Neuronal stem cell (in vitro differentiated cells): ENCODE results near the gene PAPPA.

Experiments
- DNase-seq: peaks from one replicate; pipeline ENCODE4 v3.0.0-alpha.2; 2013; ENCODE audit warnings: low spot score
- H2AFZ ChIP-seq: one replicate; pipeline ENCODE4 v1.6.1; 2013; ENCODE audit warnings: mild to moderate bottlenecking, low read length, inconsistent platforms
- H2AK5ac ChIP-seq: 2 replicates; pipeline ENCODE4 v1.6.1; 2013; ENCODE audit warnings: low read depth, mild to moderate bottlenecking, inconsistent platforms, low read length, moderate library complexity, mixed read lengths
- H2BK120ac ChIP-seq: 2 replicates; pipeline ENCODE4 v1.6.1; 2013; ENCODE audit warnings: low read depth, mild to moderate bottlenecking, inconsistent platforms, low read length, moderate library complexity, mixed read lengths
- H2BK12ac ChIP-seq: one replicate; pipeline ENCODE4 v1.6.1; 2013; ENCODE audit warnings: low read length, inconsistent platforms
- H2BK15ac ChIP-seq: 2 replicates; pipeline ENCODE4 v1.6.1; 2013; ENCODE audit warnings: mild to moderate bottlenecking, low read length, inconsistent platforms, mixed read lengths
- H2BK5ac ChIP-seq: one replicate; pipeline ENCODE4 v1.6.1; 2013; ENCODE audit warnings: inconsistent platforms, mild to moderate bottlenecking, low read length, moderate library complexity
- H3K14ac ChIP-seq: one replicate; pipeline ENCODE4 v1.6.1; 2013; ENCODE audit warnings: low read length, inconsistent platforms
- H3K18ac ChIP-seq: 2 replicates; pipeline ENCODE4 v1.6.1; 2013; ENCODE audit warnings: low read length, inconsistent platforms
- H3K23ac ChIP-seq: 2 replicates; pipeline ENCODE4 v1.6.1; 2013; ENCODE audit warnings: low read depth, mild to moderate bottlenecking, mixed read lengths, low read length, inconsistent platforms; ENCODE audit not compliant: poor library complexity
- H3K27ac ChIP-seq: replicated peaks from 3 replicates; pipeline ENCODE4 v1.5.1; 2013; ENCODE audit warnings: low read length, inconsistent platforms
- H3K27me3 ChIP-seq, 3 experiments: 2 replicates each; pipeline ENCODE4 v1.6.1; 2013; ENCODE audit warnings: low read length in 3 of 3, mild to moderate bottlenecking in 2 of 3, inconsistent platforms in 1 of 3, low read depth in 1 of 3, mixed read lengths in 1 of 3, moderate library complexity in 1 of 3; ENCODE audit not compliant: control insufficient read depth in 3 of 3, insufficient read depth in 3 of 3
- H3K36me3 ChIP-seq, 2 donors: replicated peaks in 1 of 2; 2 replicates each; pipeline ENCODE4 v1.6.1; 2013; ENCODE audit warnings: low read length in 2 of 2; ENCODE audit not compliant: control insufficient read depth in 2 of 2, insufficient read depth in 2 of 2
- H3K4ac ChIP-seq: 2 replicates; pipeline ENCODE4 v1.6.1; 2013; ENCODE audit warnings: inconsistent platforms, mild to moderate bottlenecking, low read length, moderate library complexity
- H3K4me1 ChIP-seq, 2 donors: 1 replicate in 1 of 2; 2 replicates in 1 of 2; pipeline ENCODE4 v1.6.1; 2013; ENCODE audit warnings: low read length in 2 of 2, low read depth in 1 of 2; ENCODE audit not compliant: control insufficient read depth in 2 of 2, insufficient read depth in 1 of 2
- H3K4me2 ChIP-seq: one replicate; pipeline ENCODE4 v1.6.1; 2013; ENCODE audit warnings: mild to moderate bottlenecking, low read length, inconsistent platforms; ENCODE audit not compliant: insufficient read depth, poor library complexity, severe bottlenecking
- H3K4me3 ChIP-seq, 2 donors: 2 replicates each; pipeline ENCODE4 v1.5.1; 2013; ENCODE audit warnings: low read length in 2 of 2, mild to moderate bottlenecking in 2 of 2, inconsistent platforms in 1 of 2, moderate library complexity in 1 of 2
- H3K79me1 ChIP-seq: one replicate; pipeline ENCODE4 v1.6.1; 2013; ENCODE audit warnings: low read depth, mild to moderate bottlenecking, inconsistent platforms, low read length, moderate library complexity
- H3K9ac ChIP-seq: one replicate; pipeline ENCODE4 v1.6.1; 2013; ENCODE audit warnings: mild to moderate bottlenecking, low read depth, low read length, inconsistent platforms; ENCODE audit not compliant: poor library complexity
- H3K9me3 ChIP-seq, 2 donors: replicated peaks in 1 of 2; 2 replicates each; pipeline versions ENCODE3 to v1.6.1; 2013; ENCODE audit warnings: low read length in 2 of 2, mild to moderate bottlenecking in 2 of 2, inconsistent platforms in 1 of 2, low read depth in 1 of 2, mixed read lengths in 1 of 2, moderate library complexity in 1 of 2; ENCODE audit not compliant: control insufficient read depth in 2 of 2, insufficient read depth in 1 of 2
- H4K8ac ChIP-seq: one replicate; pipeline ENCODE4 v1.6.1; 2013; ENCODE audit warnings: low read depth, mild to moderate bottlenecking, inconsistent platforms, low read length, moderate library complexity
- H4K91ac ChIP-seq: one replicate; pipeline ENCODE4 v1.6.1; 2013; ENCODE audit warnings: low read length, low read depth, mild to moderate bottlenecking, inconsistent platforms; ENCODE audit not compliant: poor library complexity
- WGBS, 2 donors: extraction: QIAGEN DNeasy Blood & Tissue Kit; methylation state at CpG; one replicate each; pipeline ENCODE4 v1.1.7; 2013; ENCODE audit warnings: missing lambda C conversion rate in 2 of 2, mixed read lengths in 1 of 2; ENCODE audit not compliant: insufficient read length in 2 of 2, insufficient replicate concordance in 1 of 2; ENCODE audit errors: extremely low coverage in 2 of 2; 5-methylcytosine and 5-hydroxymethylcytosine counted together

Gene PAPPA

GRCh38 chr9:116175614-116176013 lies 22.0 kb downstream of the PAPPA start:
- Histone ChIP-seq H3K79me1 (no peaks in the 10 kb centered on the region), H3K18ac (no peak overlapping the region), H4K8ac (no peak overlapping the region), H3K4me3 (no peak overlapping the region), H3K23ac (no peak overlapping the region), H3K9me3 (no peaks in the 10 kb centered on the region), H3K9ac (no peak overlapping the region), H3K14ac (no peak overlapping the region), H3K27ac (no peak overlapping the region), H3K4me2 (no peak overlapping the region), H2BK120ac (no peak overlapping the region), H2AFZ (no peak overlapping the region), H3K36me3 (no peaks in the 10 kb centered on the region), H3K4ac (no peak overlapping the region), H3K27me3 (no peaks in the 10 kb centered on the region), H2AK5ac (no peak overlapping the region), H3K4me1 (no peaks in the 10 kb centered on the region), H2BK15ac (no peak overlapping the region), H2BK12ac (no peak overlapping the region), H4K91ac (no peak overlapping the region), H2BK5ac (no peak overlapping the region)
- no CpG with 5 or more reads among the region's 1 CpG for WGBS, 2 donors
- no peak for DNase-seq

GRCh38 chr9:116178481-116179211 lies 25.1 kb downstream of the PAPPA start:
- H4K91ac ChIP-seq: no peak overlapping the region
- no peak overlapping the region for H3K27ac ChIP-seq
- no peak overlapping the region for H3K9ac ChIP-seq
- no peak overlapping the region for H2AFZ ChIP-seq
- H2BK12ac ChIP-seq: no peak overlapping the region
- no peak overlapping the region for H3K14ac ChIP-seq
- H3K4me2 ChIP-seq: no peak overlapping the region
- H3K4me1 ChIP-seq: peaks cover 0 to 7% of the 10 kb centered on the region in 2 donors
- H3K4ac ChIP-seq: no peak overlapping the region
- DNase-seq: no peak
- H3K23ac ChIP-seq: no peak overlapping the region
- H3K9me3 ChIP-seq: peaks cover 0 to 5% of the 10 kb centered on the region in 2 donors
- no peaks in the 10 kb centered on the region for H3K79me1 ChIP-seq
- H3K36me3 ChIP-seq: no peaks in the 10 kb centered on the region
- H3K27me3 ChIP-seq: no peaks in the 10 kb centered on the region
- no peak overlapping the region for H2BK5ac ChIP-seq
- no CpG with 5 or more reads among the region's 3 CpGs for WGBS, 2 donors
- no peak overlapping the region for H4K8ac ChIP-seq
- no peak overlapping the region for H3K18ac ChIP-seq
- no peak overlapping the region for H2BK15ac ChIP-seq
- no peak overlapping the region for H2AK5ac ChIP-seq
- H3K4me3 ChIP-seq: no peak overlapping the region
- H2BK120ac ChIP-seq: no peak overlapping the region

DNA sequence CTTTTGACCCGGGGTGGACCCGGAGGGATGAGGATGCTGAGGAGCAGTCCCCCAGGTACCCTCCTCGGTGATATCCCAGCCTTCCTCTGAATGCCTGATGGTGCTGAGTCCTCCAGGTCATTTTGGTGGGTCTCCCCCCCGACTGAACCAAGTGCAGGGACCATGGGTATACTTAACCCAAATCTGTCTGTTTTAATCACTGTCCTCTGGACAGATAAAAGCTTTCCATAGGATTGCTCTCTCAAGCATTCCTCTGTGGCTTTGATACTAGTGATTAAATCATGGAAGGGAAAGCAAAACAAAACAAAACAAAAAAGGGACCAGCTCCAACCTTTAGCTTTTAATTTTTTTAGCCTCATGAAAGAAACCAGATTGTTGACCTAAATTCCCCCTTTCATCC lies 26.0 kb downstream of the PAPPA start:
- Histone ChIP-seq H3K4me2 (no peak overlapping the region), H4K8ac (no peak overlapping the region), H3K27ac (no peak overlapping the region), H3K4me1 (peaks cover 0 to 7% of the 10 kb centered on the region in 2 donors), H3K18ac (no peak overlapping the region), H3K9me3 (peaks cover 0 to 5% of the 10 kb centered on the region in 2 donors), H3K36me3 (no peaks in the 10 kb centered on the region), H3K27me3 (no peaks in the 10 kb centered on the region), H3K79me1 (no peaks in the 10 kb centered on the region), H2AFZ (no peak overlapping the region), H3K4me3 (no peak overlapping the region), H2BK5ac (no peak overlapping the region), H3K23ac (no peak overlapping the region), H3K9ac (no peak overlapping the region), H2BK15ac (no peak overlapping the region), H3K14ac (no peak overlapping the region), H3K4ac (no peak overlapping the region), H4K91ac (no peak overlapping the region), H2AK5ac (no peak overlapping the region), H2BK120ac (no peak overlapping the region), H2BK12ac (no peak overlapping the region)
- DNase-seq: no peak
- no CpG with 5 or more reads among the region's 4 CpGs for WGBS, 2 donors

DNA sequence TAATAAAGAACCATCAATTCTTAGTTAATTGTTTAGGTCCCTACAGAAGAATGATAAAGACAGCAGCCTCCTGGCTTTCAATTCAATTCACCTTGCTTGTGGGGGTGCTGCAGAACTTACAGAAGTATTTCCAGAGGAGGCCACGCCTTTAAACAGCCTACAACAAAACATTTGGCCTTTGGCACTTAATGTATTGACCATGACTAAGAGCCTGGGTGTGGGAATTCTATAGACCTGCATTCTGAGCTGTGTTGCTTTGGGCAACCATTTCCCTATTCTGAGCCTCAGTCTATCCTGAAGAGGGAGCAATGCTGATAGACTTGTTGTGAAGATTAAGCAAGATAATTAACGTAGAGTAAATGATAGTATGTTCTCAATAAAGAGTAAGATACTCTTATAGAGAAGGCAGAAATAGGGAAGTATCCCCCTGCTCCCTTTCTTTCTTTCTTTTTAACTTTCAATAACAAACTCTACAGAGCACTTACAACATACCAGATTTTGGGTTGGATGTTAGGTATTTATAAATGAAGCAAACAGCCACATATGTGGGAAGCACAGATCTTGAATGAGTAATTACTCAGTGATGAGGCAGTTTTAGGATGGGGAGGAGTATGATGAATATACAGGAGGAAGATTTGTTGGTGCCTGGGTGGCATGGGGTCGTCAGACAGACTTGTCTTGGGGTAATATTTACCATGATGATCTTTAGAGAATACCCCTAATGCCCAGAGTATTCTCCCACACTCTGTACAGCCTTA lies 28.4 kb downstream of the PAPPA start:
- Histone ChIP-seq H2BK15ac (no peak overlapping the region), H3K4ac (no peak overlapping the region), H2BK120ac (no peak overlapping the region), H3K14ac (no peak overlapping the region), H2AFZ (no peak overlapping the region), H3K4me2 (no peak overlapping the region), H3K27me3 (no peaks in the 10 kb centered on the region), H4K91ac (no peak overlapping the region), H3K36me3 (peaks cover 0 to 3% of the 10 kb centered on the region in 2 donors), H3K27ac (no peak overlapping the region), H3K9me3 (peaks cover 0 to 5% of the 10 kb centered on the region in 2 donors), H3K23ac (no peak overlapping the region), H3K79me1 (no peaks in the 10 kb centered on the region), H4K8ac (no peak overlapping the region), H3K9ac (no peak overlapping the region), H2BK5ac (no peak overlapping the region), H2BK12ac (no peak overlapping the region), H3K4me3 (no peak overlapping the region), H2AK5ac (no peak overlapping the region), H3K18ac (no peak overlapping the region), H3K4me1 (peaks cover 0 to 7% of the 10 kb centered on the region in 2 donors)
- no peak for DNase-seq
- no CpG with 5 or more reads among the region's 3 CpGs for WGBS, 2 donors
